Measurements from ENCODE around the gene KRTAP5-9.
"Not testable (repeated sequence)": the region's sequence is repeated elsewhere in the genome, so short reads cannot be mapped to it uniquely, and the experiment has no call there.

Gene KRTAP5-9

GRCh38 chr11:71563406-71563805, 15.2 kb downstream of the KRTAP5-9 start:
- H3K9me3 Mint-ChIP-seq, result no peaks in the 10 kb centered on the region
- no peak overlapping the region for H3K27ac Mint-ChIP-seq
- H3K36me3 Mint-ChIP-seq (ENCODE audit: low read depth), result no peaks in the 10 kb centered on the region
- H3K4me1 Mint-ChIP-seq (ENCODE audit: low read depth), result peaks cover 11% of the 10 kb centered on the region
- H3K27me3 Mint-ChIP-seq, result peaks cover 37% of the 10 kb centered on the region
- intact Hi-C loops (cut with micrococcal nuclease), result no loop called here
- no peak overlapping the region for H3K4me3 Mint-ChIP-seq

- no peaks in the 10 kb centered on the region for H3K9me3 Mint-ChIP-seq
- H3K36me3 Mint-ChIP-seq (ENCODE audit: low read depth), result no peaks in the 10 kb centered on the region
- no peak overlapping the region for H3K4me3 Mint-ChIP-seq
- peaks cover 32% of the 10 kb centered on the region for H3K27me3 Mint-ChIP-seq
- intact Hi-C loops (cut with micrococcal nuclease), result no loop called here
- peaks cover 11% of the 10 kb centered on the region for H3K4me1 Mint-ChIP-seq (ENCODE audit: low read depth)
- no peak overlapping the region for H3K27ac Mint-ChIP-seq
Measured at GRCh38 chr11:71564430-71564829, 16.2 kb downstream of the KRTAP5-9 start.

GRCh38 chr11:71565263-71565662, 17.0 kb downstream of the KRTAP5-9 start, which contains the start of gene KRTAP5-10:
TSS of gene KRTAP5-10 (plus strand) at chr11:71565563. CDS start at chr11:71565588, 25 bp downstream.
- no peak within 1 kb of the TSS for H3K27ac Mint-ChIP-seq
- H3K4me3 Mint-ChIP-seq, result no peak within 1 kb of the TSS
- H3K9me3 Mint-ChIP-seq, result no peaks in the 10 kb centered on the region
- H3K4me1 Mint-ChIP-seq (ENCODE audit: low read depth), result peaks cover 11% of the 10 kb centered on the region
- H3K36me3 Mint-ChIP-seq (ENCODE audit: low read depth), result no peaks in the 10 kb centered on the region
- peaks cover 30% of the 10 kb centered on the region for H3K27me3 Mint-ChIP-seq
- intact Hi-C loops (cut with micrococcal nuclease), result no loop called here

- Mint-ChIP-seq H3K9me3 (no peaks in the 10 kb centered on the region), H3K27ac (no peak overlapping the region), H3K4me3 (no peak overlapping the region), H3K4me1 (ENCODE audit: low read depth) (peaks cover 11% of the 10 kb centered on the region), H3K36me3 (ENCODE audit: low read depth) (no peaks in the 10 kb centered on the region), H3K27me3 (peaks cover 30% of the 10 kb centered on the region)
- intact Hi-C loops (cut with micrococcal nuclease), result no loop called here
Measured at GRCh38 chr11:71566081-71566620, 17.9 kb downstream of the KRTAP5-9 start.

- H3K36me3 Mint-ChIP-seq (ENCODE audit: low read depth); H3K9me3 Mint-ChIP-seq; H3K4me3 Mint-ChIP-seq; intact Hi-C loops (cut with micrococcal nuclease); H3K27ac Mint-ChIP-seq: not testable (repeated sequence)
- H3K27me3 Mint-ChIP-seq, result peaks cover 25% of the 10 kb centered on the region
- H3K4me1 Mint-ChIP-seq (ENCODE audit: low read depth), result peaks cover 11% of the 10 kb centered on the region
Measured at GRCh38 chr11:71566626-71567599, 18.7 kb downstream of the KRTAP5-9 start.

- H3K9me3 Mint-ChIP-seq; H3K4me3 Mint-ChIP-seq; H3K27ac Mint-ChIP-seq; H3K36me3 Mint-ChIP-seq (ENCODE audit: low read depth); intact Hi-C loops (cut with micrococcal nuclease): not testable (repeated sequence)
- Mint-ChIP-seq H3K27me3 (peaks cover 26% of the 10 kb centered on the region), H3K4me1 (ENCODE audit: low read depth) (peaks cover 11% of the 10 kb centered on the region)
Measured at GRCh38 chr11:71567633-71568032, 19.4 kb downstream of the KRTAP5-9 start.

GRCh38 chr11:71568704-71569349, 20.6 kb downstream of the KRTAP5-9 start:
- Mint-ChIP-seq H3K4me1 (ENCODE audit: low read depth) (peaks cover 2% of the 10 kb centered on the region), H3K9me3 (no peaks in the 10 kb centered on the region), H3K27me3 (peaks cover 21% of the 10 kb centered on the region), H3K36me3 (ENCODE audit: low read depth) (no peaks in the 10 kb centered on the region), H3K27ac (no peak overlapping the region), H3K4me3 (no peak overlapping the region)
- intact Hi-C loops (cut with micrococcal nuclease), result no loop called here

GRCh38 chr11:71571101-71571850, 23.1 kb downstream of the KRTAP5-9 start:
- intact Hi-C loops (cut with micrococcal nuclease), result not testable (repeated sequence)

GRCh38 chr11:71572811-71573210, 24.6 kb downstream of the KRTAP5-9 start:
- Mint-ChIP-seq H3K9me3 (no peaks in the 10 kb centered on the region), H3K36me3 (ENCODE audit: low read depth) (no peaks in the 10 kb centered on the region), H3K27me3 (peaks cover 1% of the 10 kb centered on the region), H3K4me1 (ENCODE audit: low read depth) (no peaks in the 10 kb centered on the region), H3K4me3 (no peak overlapping the region), H3K27ac (no peak overlapping the region)
- intact Hi-C loops (cut with micrococcal nuclease), result no loop called here

More at GRCh38 chr11:71571101-71571850, 23.1 kb downstream of the KRTAP5-9 start:
- not testable (repeated sequence) for H3K4me3 Mint-ChIP-seq; H3K4me1 Mint-ChIP-seq (ENCODE audit: low read depth); H3K27ac Mint-ChIP-seq; H3K9me3 Mint-ChIP-seq; H3K36me3 Mint-ChIP-seq (ENCODE audit: low read depth); H3K27me3 Mint-ChIP-seq

- no peak overlapping the region for H3K4me3 Mint-ChIP-seq
- intact Hi-C loops (cut with micrococcal nuclease), result no loop called here
Measured at GRCh38 chr11:71574418-71574817, 26.2 kb downstream of the KRTAP5-9 start.

GRCh38 chr11:71575723-71576424, 27.7 kb downstream of the KRTAP5-9 start:
- H3K27me3 Mint-ChIP-seq, result peaks cover 10% of the 10 kb centered on the region
- H3K4me1 Mint-ChIP-seq (ENCODE audit: low read depth), result no peaks in the 10 kb centered on the region
- no peaks in the 10 kb centered on the region for H3K36me3 Mint-ChIP-seq (ENCODE audit: low read depth)
- H3K9me3 Mint-ChIP-seq, result no peaks in the 10 kb centered on the region
- H3K4me3 Mint-ChIP-seq, result no peak overlapping the region
- intact Hi-C loops (cut with micrococcal nuclease), result no loop called here
- no peak overlapping the region for H3K27ac Mint-ChIP-seq

More at GRCh38 chr11:71574418-71574817, 26.2 kb downstream of the KRTAP5-9 start:
- H3K4me1 Mint-ChIP-seq (ENCODE audit: low read depth), result no peaks in the 10 kb centered on the region
- no peak overlapping the region for H3K27ac Mint-ChIP-seq
- H3K36me3 Mint-ChIP-seq (ENCODE audit: low read depth), result no peaks in the 10 kb centered on the region
- H3K9me3 Mint-ChIP-seq, result no peaks in the 10 kb centered on the region
- H3K27me3 Mint-ChIP-seq, result peaks cover 3% of the 10 kb centered on the region

- H3K9me3 Mint-ChIP-seq; H3K36me3 Mint-ChIP-seq (ENCODE audit: low read depth); intact Hi-C loops (cut with micrococcal nuclease); H3K4me3 Mint-ChIP-seq; H3K27ac Mint-ChIP-seq; H3K4me1 Mint-ChIP-seq (ENCODE audit: low read depth): not testable (repeated sequence)
- peaks cover 18% of the 10 kb centered on the region for H3K27me3 Mint-ChIP-seq
Measured at GRCh38 chr11:71576688-71577465, 28.7 kb downstream of the KRTAP5-9 start.
